Gastroesophageal sphincter (tissue), 3 donors: ENCODE results near the gene APPL1.

Experiments used
- CTCF ChIP-seq, 4 experiments: fragments of 200-600 bp in 2 of 4; fragments of 450-650 bp in 2 of 4; sonication (generic) in 1 of 4; IDR thresholded peaks; one replicate each; pipeline ENCODE4 v1.5.1; 2017 to 2019; ENCODE audit warnings: antibody characterized with exemption in 4 of 4, mild to moderate bottlenecking in 2 of 4, moderate library complexity in 2 of 4
- EP300 ChIP-seq: sonication (generic); formaldehyde crosslinking; IDR thresholded peaks from one replicate; pipeline ENCODE4 v1.6.1; 2017; ENCODE audit warnings: antibody characterized with exemption, mild to moderate bottlenecking
- POLR2A ChIP-seq, 2 donors: fragments of 450-650 bp; IDR thresholded peaks; one replicate each; pipeline ENCODE4 v1.6.1; 2017; ENCODE audit warnings: antibody characterized with exemption in 2 of 2, mild to moderate bottlenecking in 2 of 2, moderate library complexity in 1 of 2
- POLR2AphosphoS5 ChIP-seq: sonication (generic); formaldehyde crosslinking; IDR thresholded peaks from one replicate; pipeline ENCODE4 v1.6.1; 2017; ENCODE audit warnings: antibody characterized with exemption

GRCh38 chr3:57274845-57275244 is 47.3 kb downstream of the APPL1 start:
- TF ChIP-seq CTCF (IDR thresholded peaks at IDR 0.05) = no peak
- no peak for TF ChIP-seq POLR2AphosphoS5
- no peak for TF ChIP-seq EP300
- no peak for TF ChIP-seq POLR2A (IDR thresholded peaks at IDR 0.05)
